Measurements from ENCODE around the gene TRAFD1. TPM values are rescaled to one million over a fixed set of nuclear protein-coding genes. Genes with fewer than 3 reads are reported as not detected.

TRAFD1 gene
- total and polyA plus RNA-seq, 2 of the 8 experiments (the other 6 are each of a cell fraction or from before 2014, with no cell fraction given): 18.1 to 33.1 TPM

GRCh38 chr12:112091563-112091962, 33.8 kb upstream of the TRAFD1 start:
- Histone ChIP-seq H3K79me2 (ENCODE audit: control insufficient read depth in 1 of 2, insufficient read depth in 2 of 2, low read length in 2 of 2) (peaks cover 2 to 54% of the 10 kb centered on the region in 2 experiments), H3K27ac (ENCODE audit: low read depth, low read length) (no peak overlapping the region), H3K18ac (ENCODE audit: extremely low read depth, low read length) (no peak overlapping the region), H4K91ac (replicated peaks; ENCODE audit: insufficient read length, low read length) (no peak overlapping the region), H2BK120ac (replicated peaks; ENCODE audit: low read depth, low read length) (no peak overlapping the region), H2BK5ac (ENCODE audit: low read depth, low read length) (no peak overlapping the region), H3K4me3 (ENCODE audit: extremely low read depth in 1 of 4, insufficient read depth in 2 of 4, low read depth in 3 of 4, low read length in 4 of 4) (no peak overlapping the region), H2BK20ac (ENCODE audit: low read length) (no peak overlapping the region), H4K5ac (ENCODE audit: insufficient read length, low read depth, low read length) (no peak overlapping the region), H2AFZ (ENCODE audit: low read length) (no peak overlapping the region), H2BK15ac (ENCODE audit: low read length) (no peak overlapping the region), H4K20me1 (replicated peaks in 1 of 2; ENCODE audit: control insufficient read depth in 1 of 2, insufficient read depth in 2 of 2, low read length in 2 of 2) (peaks cover 0 to 2% of the 10 kb centered on the region in 2 experiments), H3K9ac (replicated peaks in 1 of 4; ENCODE audit: extremely low read depth in 1 of 4, low read depth in 3 of 4, low read length in 3 of 4) (no peak overlapping the region), H3K4me2 (ENCODE audit: insufficient read depth in 1 of 2, low read depth in 2 of 2, low read length in 2 of 2) (no peak overlapping the region), H2BK12ac (ENCODE audit: low read depth, low read length) (no peak overlapping the region), H3K56ac (replicated peaks; ENCODE audit: insufficient read length, low read depth, low read length) (no peak overlapping the region), H3K36me3 (ENCODE audit: control insufficient read depth in 2 of 4, insufficient read depth in 4 of 4, low read length in 3 of 4) (peaks cover 3 to 42% (median 27%) of the 10 kb centered on the region in 4 experiments; a peak in 6 of 8 replicates), H3K14ac (ENCODE audit: insufficient read length) (no peak overlapping the region), H3K27me3 (replicated peaks in 1 of 4; ENCODE audit: control insufficient read depth in 3 of 4, extremely low read depth in 1 of 4, insufficient read depth in 3 of 4, low read length in 3 of 4) (no peaks in the 10 kb centered on the region), H4K8ac (ENCODE audit: extremely low read depth, insufficient read depth, low read length) (no peak overlapping the region), H3K23ac (ENCODE audit: insufficient read length) (no peak overlapping the region), H3K4me1 (replicated peaks in 1 of 4; ENCODE audit: control insufficient read depth in 3 of 4, insufficient read depth in 4 of 4, low read length in 3 of 4) (no peaks in the 10 kb centered on the region), H3K9me3 (ENCODE audit: insufficient read depth in 2 of 2, low read depth in 1 of 2, low read length in 1 of 2) (no peaks in the 10 kb centered on the region), H3K79me1 (ENCODE audit: low read depth, low read length) (peaks cover 2% of the 10 kb centered on the region; the same call in 1 of the 2 replicates), H3K4ac (replicated peaks; ENCODE audit: insufficient read length, low read depth, low read length) (no peak overlapping the region), H2AK5ac (ENCODE audit: low read depth, low read length) (no peak overlapping the region), H3K23me2 (ENCODE audit: low read depth, low read length) (no peaks in the 10 kb centered on the region)
- DNase-seq (ENCODE audit: low read depth in 1 of 2, low spot score in 2 of 2): no peak
- ChIA-PET CTCF (ENCODE audit: partially characterized antibody) (interaction anchor here (0.5 kb wide), 1 partner anchor 554 kb away, joined by 4 read pairs; no protein-coding TSS in a partner anchor), POLR2A (ENCODE audit: partially characterized antibody) (interaction anchor here (0.6 to 1.6 kb wide), 5 partner anchors 9 to 194 kb away, joined by 3 to 5 read pairs (median 5); no protein-coding TSS in a partner anchor)
- WGBS, 2 experiments (ENCODE audit: extremely low coverage in 1 of 2, insufficient coverage in 1 of 2, insufficient read length in 1 of 2, insufficient replicate concordance in 2 of 2, low coverage in 1 of 2, low lambda C conversion rate in 2 of 2, missing lambda C conversion rate in 1 of 2): 96% methylated on average over 3 of the region's 3 CpGs; no CpG with 5 or more reads in 1 of the 2 experiments
- FAIRE-seq: no peak
- TF ChIP-seq KDM5A (IDR thresholded peaks at IDR 0.05; ENCODE audit: low read length) (no peak), POLR2AphosphoS5 (IDR thresholded peaks at IDR 0.05; ENCODE audit: low read depth, low read length) (no peak), FOSL1 (IDR thresholded peaks at IDR 0.05; ENCODE audit: insufficient read depth, low read depth, low read length) (no peak), CBX8 (IDR thresholded peaks at IDR 0.05; ENCODE audit: borderline replicate concordance, low read depth, low read length) (no peak), ATF2 (IDR thresholded peaks at IDR 0.05; ENCODE audit: low read length) (no peak), GTF2F1 (IDR thresholded peaks at IDR 0.05; ENCODE audit: borderline replicate concordance, low read depth, low read length) (no peak), BRCA1 (IDR thresholded peaks at IDR 0.05; ENCODE audit: low read depth, low read length) (no peak), TCF12 (IDR thresholded peaks at IDR 0.05; ENCODE audit: low read depth, low read length) (no peak)
- TF ChIP-seq, protein P1, sequence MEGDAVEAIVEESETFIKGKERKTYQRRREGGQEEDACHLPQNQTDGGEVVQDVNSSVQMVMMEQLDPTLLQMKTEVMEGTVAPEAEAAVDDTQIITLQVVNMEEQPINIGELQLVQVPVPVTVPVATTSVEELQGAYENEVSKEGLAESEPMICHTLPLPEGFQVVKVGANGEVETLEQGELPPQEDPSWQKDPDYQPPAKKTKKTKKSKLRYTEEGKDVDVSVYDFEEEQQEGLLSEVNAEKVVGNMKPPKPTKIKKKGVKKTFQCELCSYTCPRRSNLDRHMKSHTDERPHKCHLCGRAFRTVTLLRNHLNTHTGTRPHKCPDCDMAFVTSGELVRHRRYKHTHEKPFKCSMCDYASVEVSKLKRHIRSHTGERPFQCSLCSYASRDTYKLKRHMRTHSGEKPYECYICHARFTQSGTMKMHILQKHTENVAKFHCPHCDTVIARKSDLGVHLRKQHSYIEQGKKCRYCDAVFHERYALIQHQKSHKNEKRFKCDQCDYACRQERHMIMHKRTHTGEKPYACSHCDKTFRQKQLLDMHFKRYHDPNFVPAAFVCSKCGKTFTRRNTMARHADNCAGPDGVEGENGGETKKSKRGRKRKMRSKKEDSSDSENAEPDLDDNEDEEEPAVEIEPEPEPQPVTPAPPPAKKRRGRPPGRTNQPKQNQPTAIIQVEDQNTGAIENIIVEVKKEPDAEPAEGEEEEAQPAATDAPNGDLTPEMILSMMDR (IDR thresholded peaks at IDR 0.05; ENCODE audit: control extremely low read depth in 1 of 3, insufficient read depth in 1 of 3, low read depth in 1 of 3, low read length in 3 of 3): no peak

Measured in H1 (cell line).